DND-41 (cell line): Measurements from ENCODE around the gene ALDH9A1.

Experiments
- ATAC-seq: fragments of 200-7000 bp; cut with Tn5 transposase; 3 replicates; pipeline ENCODE4 v1.9.1; 2021; ENCODE audit warnings: low read depth; ENCODE audit not compliant: insufficient read depth
- DNase-seq: peaks from one replicate; pipeline ENCODE4 v3.0.0-alpha.2; 2020
- H2AFZ ChIP-seq: 2 replicates; pipeline ENCODE4 v1.6.0; 2012; ENCODE audit warnings: low read depth, low read length
- H3K27ac ChIP-seq: 2 replicates; pipeline ENCODE4 v1.5.1; 2012; ENCODE audit warnings: low read length, inconsistent platforms
- H3K27me3 ChIP-seq: fragments of 200-600 bp; sonication (generic); 2 replicates; pipeline ENCODE4 v1.6.0; 2012; ENCODE audit warnings: low read length, mild to moderate bottlenecking, inconsistent platforms; ENCODE audit not compliant: insufficient read depth, poor library complexity
- H3K36me3 ChIP-seq: 2 replicates; pipeline ENCODE4 v1.5.1; 2012; ENCODE audit warnings: low read length, inconsistent platforms; ENCODE audit not compliant: insufficient read depth
- H3K4me1 ChIP-seq: 2 replicates; pipeline ENCODE4 v1.5.1; 2012; ENCODE audit warnings: mild to moderate bottlenecking, low read length; ENCODE audit not compliant: insufficient read depth
- H3K4me2 ChIP-seq: 2 replicates; pipeline ENCODE4 v1.6.0; 2012; ENCODE audit warnings: mild to moderate bottlenecking, moderate library complexity, low read length, inconsistent platforms; ENCODE audit not compliant: insufficient read depth
- H3K4me3 ChIP-seq, 2 experiments: fragments of 200-600 bp in 1 of 2; shearing (Covaris generic) in 1 of 2; 2 replicates each; pipeline ENCODE4 v1.5.1; 2012 to 2016; ENCODE audit warnings: inconsistent platforms in 2 of 2, low read length in 2 of 2, mild to moderate bottlenecking in 2 of 2, low read depth in 1 of 2, moderate library complexity in 1 of 2
- H3K79me2 ChIP-seq: 2 replicates; pipeline ENCODE4 v1.6.0; 2012; ENCODE audit warnings: low read length, inconsistent platforms; ENCODE audit not compliant: insufficient read depth
- H3K9ac ChIP-seq: 2 replicates; pipeline ENCODE4 v1.6.0; 2012; ENCODE audit warnings: low read depth, mild to moderate bottlenecking, inconsistent platforms, low read length, moderate library complexity
- H3K9me3 ChIP-seq: 2 replicates; pipeline ENCODE4 v1.5.1; 2012; ENCODE audit warnings: low read length, moderate library complexity, mild to moderate bottlenecking, inconsistent platforms; ENCODE audit not compliant: insufficient read depth, severe bottlenecking
- H4K20me1 ChIP-seq: 2 replicates; pipeline ENCODE4 v1.6.0; 2012; ENCODE audit warnings: low read length; ENCODE audit not compliant: insufficient read depth
- CTCF ChIP-seq: IDR thresholded peaks from 2 replicates; pipeline ENCODE4 v1.5.1; 2012; ENCODE audit warnings: borderline replicate concordance, low read length, moderate library complexity, mild to moderate bottlenecking; ENCODE audit not compliant: poor library complexity, severe bottlenecking; ENCODE audit errors: extremely low read depth
- EZH2 ChIP-seq: IDR thresholded peaks from 3 replicates; pipeline ENCODE4 v1.6.1; 2012; ENCODE audit warnings: borderline replicate concordance, low read depth, mild to moderate bottlenecking, moderate library complexity, low read length, inconsistent platforms; ENCODE audit not compliant: severe bottlenecking

ALDH9A1 gene

GRCh38 chr1:165635329-165635728, 63.0 kb downstream of the ALDH9A1 start:
- no peak overlapping the region for H3K9ac ChIP-seq
- H3K9me3 ChIP-seq, result no peaks in the 10 kb centered on the region
- H3K79me2 ChIP-seq, result peaks cover 4% of the 10 kb centered on the region; the same call in 1 of the 2 replicates
- no peak overlapping the region for H3K27ac ChIP-seq
- no peaks in the 10 kb centered on the region for H4K20me1 ChIP-seq
- H3K4me2 ChIP-seq, result no peak overlapping the region
- H3K4me1 ChIP-seq, result peaks cover 19% of the 10 kb centered on the region
- H3K27me3 ChIP-seq, result no peaks in the 10 kb centered on the region
- H2AFZ ChIP-seq, result no peak overlapping the region
- H3K4me3 ChIP-seq, result no peak overlapping the region
- ATAC-seq, result no peak
- TF ChIP-seq EZH2 (no peak), CTCF (no peak)
- H3K36me3 ChIP-seq, result no peaks in the 10 kb centered on the region; the same call in 1 of the 2 replicates
- no peak for DNase-seq

- H3K4me1 ChIP-seq, result peaks cover 27% of the 10 kb centered on the region
- H3K27me3 ChIP-seq, result no peaks in the 10 kb centered on the region
- H4K20me1 ChIP-seq, result no peaks in the 10 kb centered on the region
- H3K27ac ChIP-seq, result no peak overlapping the region
- H2AFZ ChIP-seq, result no peak overlapping the region
- H3K9me3 ChIP-seq, result no peaks in the 10 kb centered on the region
- DNase-seq (no peak), ATAC-seq (no peak)
- TF ChIP-seq CTCF (no peak), EZH2 (no peak)
- peaks cover 4% of the 10 kb centered on the region; the same call in 1 of the 2 replicates for H3K79me2 ChIP-seq
- H3K4me3 ChIP-seq, result no peak overlapping the region
- no peak overlapping the region for H3K9ac ChIP-seq
- peak overlapping the region; percentile 5; the same call in 1 of the 2 replicates for H3K4me2 ChIP-seq
- H3K36me3 ChIP-seq, result no peaks in the 10 kb centered on the region; the same call in 1 of the 2 replicates
Measured at GRCh38 chr1:165634154-165634921, 64.0 kb downstream of the ALDH9A1 start.

- DNase-seq, result no peak
- Histone ChIP-seq H3K79me2 (peaks cover 4% of the 10 kb centered on the region; the same call in 1 of the 2 replicates), H3K4me2 (peak overlapping the region; percentile 5; the same call in 1 of the 2 replicates), H4K20me1 (no peaks in the 10 kb centered on the region), H2AFZ (no peak overlapping the region), H3K36me3 (no peaks in the 10 kb centered on the region; the same call in 1 of the 2 replicates), H3K9me3 (no peaks in the 10 kb centered on the region), H3K4me3 (no peak overlapping the region), H3K27ac (no peak overlapping the region), H3K4me1 (peaks cover 30% of the 10 kb centered on the region), H3K27me3 (no peaks in the 10 kb centered on the region), H3K9ac (no peak overlapping the region)
- ATAC-seq, result no peak
- no peak for TF ChIP-seq CTCF
- no peak for TF ChIP-seq EZH2
Measured at GRCh38 chr1:165633614-165634013, 64.7 kb downstream of the ALDH9A1 start.
